ENCODE results near the gene MITF. TPM values are rescaled to one million over a fixed set of nuclear protein-coding genes. Genes with fewer than 3 reads are reported as not detected.

Gene MITF
- total and polyA plus RNA-seq, 3 donors from 2014 or later = 5.5 to 9.0 (median 5.8) TPM

- no peak for TF ChIP-seq POLR2A (IDR thresholded peaks at IDR 0.05)
- TF ChIP-seq CTCF (IDR thresholded peaks at IDR 0.05) = no peak
- intact Hi-C loops (cut with DNase I; ENCODE audit: low total_unique reads) = no loop called here
- H3K36me3 ChIP-seq (ENCODE audit: low read depth, missing control alignments) = no peaks in the 10 kb centered on the region
- H3K27ac ChIP-seq = no peak overlapping the region
- H3K27me3 ChIP-seq = no peaks in the 10 kb centered on the region
- H3K9me3 ChIP-seq = no peaks in the 10 kb centered on the region
- H3K4me1 ChIP-seq = no peaks in the 10 kb centered on the region
- 88 to 96% methylated on average over 5 of the region's 5 CpGs for WGBS, 2 donors
- no peak for DNase-seq
- H3K4me3 ChIP-seq = no peak overlapping the region
Observed at GRCh38 chr3:69716119-69716518, 23.1 kb upstream of the MITF start.

- WGBS, 2 donors = 80 to 88% methylated on average over 5 of the region's 5 CpGs
- intact Hi-C loops (cut with DNase I; ENCODE audit: low total_unique reads) = no loop called here
- DNase-seq = no peak
Observed at GRCh38 chr3:69718866-69719586, 20.2 kb upstream of the MITF start.

GRCh38 chr3:69719587-69720122 lies 19.6 kb upstream of the MITF start:
- TF ChIP-seq CTCF (IDR thresholded peaks at IDR 0.05) (no peak), POLR2A (IDR thresholded peaks at IDR 0.05) (no peak)
- intact Hi-C loops (cut with DNase I; ENCODE audit: low total_unique reads) = no loop called here
- WGBS, 2 donors = 77% methylated on average over 3 of the region's 3 CpGs

More at GRCh38 chr3:69718866-69719586, 20.2 kb upstream of the MITF start:
- Histone ChIP-seq H3K27ac (no peak overlapping the region), H3K36me3 (ENCODE audit: low read depth, missing control alignments) (no peaks in the 10 kb centered on the region), H3K4me3 (no peak overlapping the region), H3K4me1 (no peaks in the 10 kb centered on the region), H3K9me3 (no peaks in the 10 kb centered on the region), H3K27me3 (no peaks in the 10 kb centered on the region)
- no peak for TF ChIP-seq CTCF (IDR thresholded peaks at IDR 0.05)
- TF ChIP-seq POLR2A (IDR thresholded peaks at IDR 0.05) = no peak

GRCh38 chr3:69720824-69721223 lies 18.4 kb upstream of the MITF start:
- TF ChIP-seq CTCF (IDR thresholded peaks at IDR 0.05) = no peak
- TF ChIP-seq POLR2A (IDR thresholded peaks at IDR 0.05) = no peak
- Histone ChIP-seq H3K36me3 (ENCODE audit: low read depth, missing control alignments) (no peaks in the 10 kb centered on the region), H3K9me3 (no peaks in the 10 kb centered on the region), H3K27me3 (no peaks in the 10 kb centered on the region), H3K4me1 (no peaks in the 10 kb centered on the region), H3K27ac (no peak overlapping the region), H3K4me3 (no peak overlapping the region)
- 77 to 81% methylated on average over 5 of the region's 5 CpGs for WGBS, 2 donors
- no peak for DNase-seq
- intact Hi-C loops (cut with DNase I; ENCODE audit: low total_unique reads) = no loop called here

More at GRCh38 chr3:69719587-69720122, 19.6 kb upstream of the MITF start:
- H3K27me3 ChIP-seq = no peaks in the 10 kb centered on the region
- H3K4me3 ChIP-seq = no peak overlapping the region
- no peaks in the 10 kb centered on the region for H3K4me1 ChIP-seq
- no peaks in the 10 kb centered on the region for H3K9me3 ChIP-seq
- no peaks in the 10 kb centered on the region for H3K36me3 ChIP-seq (ENCODE audit: low read depth, missing control alignments)
- no peak overlapping the region for H3K27ac ChIP-seq
- DNase-seq = no peak

- Histone ChIP-seq H3K4me3 (no peak overlapping the region), H3K27me3 (no peaks in the 10 kb centered on the region), H3K36me3 (ENCODE audit: low read depth, missing control alignments) (no peaks in the 10 kb centered on the region), H3K9me3 (no peaks in the 10 kb centered on the region), H3K4me1 (no peaks in the 10 kb centered on the region), H3K27ac (no peak overlapping the region)
- 75 to 79% methylated on average over 4 of the region's 4 CpGs for WGBS, 2 donors
- no peak for DNase-seq
- intact Hi-C loops (cut with DNase I; ENCODE audit: low total_unique reads) = no loop called here
- no peak for TF ChIP-seq CTCF (IDR thresholded peaks at IDR 0.05)
- TF ChIP-seq POLR2A (IDR thresholded peaks at IDR 0.05) = no peak
Observed at GRCh38 chr3:69723389-69723788, 15.9 kb upstream of the MITF start.
